Endothelial cell (in vitro differentiated cells): Measurements from ENCODE around the gene STIMATE. TPM values are rescaled to one million over a fixed set of nuclear protein-coding genes. Genes with fewer than 3 reads are reported as not detected.

ENCODE experiments used
- DNase-seq: peaks from one replicate; pipeline ENCODE4 v3.0.0; 2021; ENCODE audit warnings: low spot score
- H3K27ac Mint-ChIP-seq: one replicate; pipeline ENCODE4 v1.8.0; 2021; ENCODE audit warnings: mixed read lengths, inconsistent platforms; ENCODE audit not compliant: unreplicated experiment
- H3K27me3 Mint-ChIP-seq: one replicate; pipeline ENCODE4 v1.8.0; 2021; ENCODE audit warnings: mild to moderate bottlenecking, moderate library complexity, mixed read lengths, inconsistent platforms; ENCODE audit not compliant: unreplicated experiment
- H3K36me3 Mint-ChIP-seq: one replicate; pipeline ENCODE4 v1.8.0; 2021; ENCODE audit warnings: mild to moderate bottlenecking, low read depth, mixed read lengths, inconsistent platforms; ENCODE audit not compliant: unreplicated experiment
- H3K4me1 Mint-ChIP-seq: one replicate; pipeline ENCODE4 v1.8.0; 2021; ENCODE audit warnings: mild to moderate bottlenecking, mixed read lengths, inconsistent platforms; ENCODE audit not compliant: unreplicated experiment
- H3K4me3 Mint-ChIP-seq: one replicate; pipeline ENCODE4 v1.8.0; 2021; ENCODE audit warnings: mild to moderate bottlenecking, mixed read lengths, inconsistent platforms; ENCODE audit not compliant: unreplicated experiment
- H3K9me3 Mint-ChIP-seq: one replicate; pipeline ENCODE4 v1.8.0; 2021; ENCODE audit warnings: mixed read lengths, inconsistent platforms; ENCODE audit not compliant: unreplicated experiment
- total RNA-seq: library from RNA; stranded (reverse); fragmentation: NEBNext Ultra II Directional; extraction: Animal tissue kit (Norgen Biotek cat#: 25700); gene quantifications from one replicate; pipeline ENCODE4 v1.2.1, GENCODE V29; 2021; ENCODE audit not compliant: unreplicated experiment
- TF ChIP-seq, protein P1 (sequence below): fragments of 200-600 bp; sonication (generic); IDR thresholded peaks from one replicate; pipeline ENCODE4 v1.5.0; 2021; ENCODE audit warnings: antibody characterized with exemption; ENCODE audit not compliant: unreplicated experiment

Gene STIMATE
- total RNA-seq, 1 donor from 2014 or later: 24.5 TPM

DNA sequence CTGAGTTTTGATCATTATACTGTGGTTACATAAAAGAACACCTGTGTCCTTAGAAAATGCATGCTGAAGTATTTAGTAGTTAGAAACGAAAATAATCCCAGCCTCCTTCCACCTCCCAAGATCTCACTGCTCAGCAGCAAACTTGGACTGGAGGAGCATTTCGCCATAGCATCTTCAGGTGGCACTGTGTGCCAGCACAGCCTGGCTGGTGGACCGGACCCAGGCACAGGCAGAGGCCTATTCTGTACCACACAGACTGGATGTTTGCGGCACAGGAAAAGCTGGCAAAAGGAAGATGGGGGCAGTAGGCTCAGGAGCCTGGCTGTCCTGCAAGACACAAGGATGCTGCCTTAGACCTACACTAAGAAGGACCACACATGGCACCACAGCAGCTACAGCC, 10.2 kb downstream of the STIMATE start:
- DNase-seq: no peak
- no peaks in the 10 kb centered on the region for H3K4me1 Mint-ChIP-seq
- H3K27me3 Mint-ChIP-seq: no peaks in the 10 kb centered on the region
- TF ChIP-seq, protein P1, sequence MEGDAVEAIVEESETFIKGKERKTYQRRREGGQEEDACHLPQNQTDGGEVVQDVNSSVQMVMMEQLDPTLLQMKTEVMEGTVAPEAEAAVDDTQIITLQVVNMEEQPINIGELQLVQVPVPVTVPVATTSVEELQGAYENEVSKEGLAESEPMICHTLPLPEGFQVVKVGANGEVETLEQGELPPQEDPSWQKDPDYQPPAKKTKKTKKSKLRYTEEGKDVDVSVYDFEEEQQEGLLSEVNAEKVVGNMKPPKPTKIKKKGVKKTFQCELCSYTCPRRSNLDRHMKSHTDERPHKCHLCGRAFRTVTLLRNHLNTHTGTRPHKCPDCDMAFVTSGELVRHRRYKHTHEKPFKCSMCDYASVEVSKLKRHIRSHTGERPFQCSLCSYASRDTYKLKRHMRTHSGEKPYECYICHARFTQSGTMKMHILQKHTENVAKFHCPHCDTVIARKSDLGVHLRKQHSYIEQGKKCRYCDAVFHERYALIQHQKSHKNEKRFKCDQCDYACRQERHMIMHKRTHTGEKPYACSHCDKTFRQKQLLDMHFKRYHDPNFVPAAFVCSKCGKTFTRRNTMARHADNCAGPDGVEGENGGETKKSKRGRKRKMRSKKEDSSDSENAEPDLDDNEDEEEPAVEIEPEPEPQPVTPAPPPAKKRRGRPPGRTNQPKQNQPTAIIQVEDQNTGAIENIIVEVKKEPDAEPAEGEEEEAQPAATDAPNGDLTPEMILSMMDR: no peak
- peaks cover 19% of the 10 kb centered on the region for H3K36me3 Mint-ChIP-seq
- H3K9me3 Mint-ChIP-seq: no peaks in the 10 kb centered on the region
- no peak overlapping the region for H3K4me3 Mint-ChIP-seq
- H3K27ac Mint-ChIP-seq: no peak overlapping the region

- Mint-ChIP-seq H3K36me3 (peaks cover 19% of the 10 kb centered on the region), H3K27me3 (no peaks in the 10 kb centered on the region), H3K9me3 (no peaks in the 10 kb centered on the region), H3K4me1 (no peaks in the 10 kb centered on the region), H3K27ac (no peak overlapping the region), H3K4me3 (no peak overlapping the region)
- DNase-seq: no peak
- TF ChIP-seq, protein P1: no peak
These were observed 11.2 kb downstream of the STIMATE start for GRCh38 chr3:52886049-52886730.

GRCh38 chr3:52882377-52882776, 15.0 kb downstream of the STIMATE start:
- H3K4me1 Mint-ChIP-seq: no peaks in the 10 kb centered on the region
- DNase-seq: no peak
- H3K27me3 Mint-ChIP-seq: no peaks in the 10 kb centered on the region
- no peak overlapping the region for H3K4me3 Mint-ChIP-seq
- H3K9me3 Mint-ChIP-seq: no peaks in the 10 kb centered on the region
- peaks cover 15% of the 10 kb centered on the region for H3K36me3 Mint-ChIP-seq
- H3K27ac Mint-ChIP-seq: no peak overlapping the region
- TF ChIP-seq, protein P1: no peak

- no peak overlapping the region for H3K4me3 Mint-ChIP-seq
These were observed 15.5 kb downstream of the STIMATE start for GRCh38 chr3:52881871-52882270.

DNA sequence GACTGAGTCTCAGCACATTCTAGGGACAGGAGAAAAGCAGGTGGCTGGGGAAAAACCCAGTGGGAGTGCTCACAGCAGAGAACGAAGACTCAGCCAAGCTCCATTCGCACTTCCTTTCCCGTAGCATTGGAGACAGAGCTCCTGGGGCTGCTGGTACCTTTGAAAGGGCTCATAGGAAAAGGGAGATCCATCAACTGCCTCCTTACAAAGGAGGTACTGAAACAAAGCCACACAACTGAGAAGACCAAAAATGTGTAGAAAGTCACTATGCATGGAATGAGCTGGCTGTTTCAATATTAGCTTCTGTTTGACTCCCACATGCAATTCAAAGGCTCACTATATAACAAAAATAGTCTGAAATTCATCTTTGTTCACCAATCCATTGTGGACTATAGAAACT, 16.9 kb downstream of the STIMATE start:
- peaks cover 7% of the 10 kb centered on the region for H3K36me3 Mint-ChIP-seq
- TF ChIP-seq, protein P1: no peak
- no peak for DNase-seq
- no peaks in the 10 kb centered on the region for H3K4me1 Mint-ChIP-seq
- no peaks in the 10 kb centered on the region for H3K27me3 Mint-ChIP-seq
- H3K9me3 Mint-ChIP-seq: no peaks in the 10 kb centered on the region
- H3K27ac Mint-ChIP-seq: no peak overlapping the region
- no peak overlapping the region for H3K4me3 Mint-ChIP-seq

More at GRCh38 chr3:52881871-52882270, 15.5 kb downstream of the STIMATE start:
- no peaks in the 10 kb centered on the region for H3K27me3 Mint-ChIP-seq
- no peaks in the 10 kb centered on the region for H3K4me1 Mint-ChIP-seq
- TF ChIP-seq, protein P1: no peak
- H3K9me3 Mint-ChIP-seq: no peaks in the 10 kb centered on the region
- H3K27ac Mint-ChIP-seq: no peak overlapping the region
- DNase-seq: no peak
- H3K36me3 Mint-ChIP-seq: peaks cover 15% of the 10 kb centered on the region
